ENCODE results near the gene STT3B.

The STT3B gene

GRCh38 chr3:31530960-31531335 is 1.8 kb upstream of the STT3B start:
- no peak overlapping the region for H3K27ac ChIP-seq (ENCODE audit: low read depth, low read length)
- H3K79me1 ChIP-seq (ENCODE audit: low read length), result peaks cover 2% of the 10 kb centered on the region
- DNase-seq, result no peak
- no peak overlapping the region for H3K4ac ChIP-seq (ENCODE audit: low read depth, low read length)
- no peaks in the 10 kb centered on the region for H3K36me3 ChIP-seq (ENCODE audit: control insufficient read depth, insufficient read depth, low read length)
- H3K9ac ChIP-seq (ENCODE audit: low read length), result peak overlapping the region; percentile 41
- peaks cover 24% of the 10 kb centered on the region for H3K79me2 ChIP-seq (ENCODE audit: control insufficient read depth, insufficient read depth, low read length)
- no peak overlapping the region for H2BK5ac ChIP-seq (ENCODE audit: low read length)
- no CpG with 5 or more reads among the region's 4 CpGs for WGBS (ENCODE audit: extremely low coverage, insufficient coverage, low lambda C conversion rate)
- no peak overlapping the region for H4K5ac ChIP-seq (ENCODE audit: low read length)
- H3K56ac ChIP-seq (ENCODE audit: low read length), result no peak overlapping the region
- no peaks in the 10 kb centered on the region for H3K4me1 ChIP-seq (ENCODE audit: control insufficient read depth, low read depth, low read length)
- no peak overlapping the region for H3K23ac ChIP-seq (ENCODE audit: low read length)
- H3K18ac ChIP-seq (ENCODE audit: low read length), result no peak overlapping the region
- no peak overlapping the region for H3K4me3 ChIP-seq (ENCODE audit: low read length)
- no peak overlapping the region for H2BK120ac ChIP-seq (ENCODE audit: low read depth, low read length)
- H3K4me2 ChIP-seq (ENCODE audit: low read length), result no peak overlapping the region
- H3K27me3 ChIP-seq (ENCODE audit: insufficient read depth, low read length, poor library complexity), result no peaks in the 10 kb centered on the region
- H2AK5ac ChIP-seq (ENCODE audit: low read length), result no peak overlapping the region
- H4K8ac ChIP-seq (ENCODE audit: low read depth, low read length), result no peak overlapping the region
- H2BK15ac ChIP-seq (replicated peaks; ENCODE audit: low read depth), result no peak overlapping the region

- Histone ChIP-seq H3K4me2 (ENCODE audit: low read length) (peak overlapping the region; percentile 75), H3K4ac (ENCODE audit: low read depth, low read length) (peak overlapping the region; percentile 93), H4K5ac (ENCODE audit: low read length) (peak overlapping the region; percentile 9), H2BK5ac (ENCODE audit: low read length) (peak overlapping the region; percentile 90), H3K79me1 (ENCODE audit: low read length) (peaks cover 2% of the 10 kb centered on the region), H2BK120ac (ENCODE audit: low read depth, low read length) (no peak overlapping the region), H3K9ac (ENCODE audit: low read length) (peak overlapping the region; percentile 78), H3K18ac (ENCODE audit: low read length) (peak overlapping the region; percentile 91), H3K56ac (ENCODE audit: low read length) (peak overlapping the region; percentile 99), H3K79me2 (ENCODE audit: control insufficient read depth, insufficient read depth, low read length) (peaks cover 29% of the 10 kb centered on the region), H4K8ac (ENCODE audit: low read depth, low read length) (no peak overlapping the region), H3K36me3 (ENCODE audit: control insufficient read depth, insufficient read depth, low read length) (no peaks in the 10 kb centered on the region), H3K27ac (ENCODE audit: low read depth, low read length) (peak overlapping the region; percentile 97), H2BK15ac (replicated peaks; ENCODE audit: low read depth) (no peak overlapping the region), H2AK5ac (ENCODE audit: low read length) (no peak overlapping the region), H3K23ac (ENCODE audit: low read length) (peak overlapping the region; percentile 90), H3K4me3 (ENCODE audit: low read length) (peak overlapping the region; percentile 86), H3K4me1 (ENCODE audit: control insufficient read depth, low read depth, low read length) (no peaks in the 10 kb centered on the region), H3K27me3 (ENCODE audit: insufficient read depth, low read length, poor library complexity) (no peaks in the 10 kb centered on the region)
- WGBS (ENCODE audit: extremely low coverage, insufficient coverage, low lambda C conversion rate), result no CpG with 5 or more reads among the region's 31 CpGs
- no peak for DNase-seq
These were observed 1.2 kb upstream of the STT3B start for GRCh38 chr3:31531452-31531991.

DNA sequence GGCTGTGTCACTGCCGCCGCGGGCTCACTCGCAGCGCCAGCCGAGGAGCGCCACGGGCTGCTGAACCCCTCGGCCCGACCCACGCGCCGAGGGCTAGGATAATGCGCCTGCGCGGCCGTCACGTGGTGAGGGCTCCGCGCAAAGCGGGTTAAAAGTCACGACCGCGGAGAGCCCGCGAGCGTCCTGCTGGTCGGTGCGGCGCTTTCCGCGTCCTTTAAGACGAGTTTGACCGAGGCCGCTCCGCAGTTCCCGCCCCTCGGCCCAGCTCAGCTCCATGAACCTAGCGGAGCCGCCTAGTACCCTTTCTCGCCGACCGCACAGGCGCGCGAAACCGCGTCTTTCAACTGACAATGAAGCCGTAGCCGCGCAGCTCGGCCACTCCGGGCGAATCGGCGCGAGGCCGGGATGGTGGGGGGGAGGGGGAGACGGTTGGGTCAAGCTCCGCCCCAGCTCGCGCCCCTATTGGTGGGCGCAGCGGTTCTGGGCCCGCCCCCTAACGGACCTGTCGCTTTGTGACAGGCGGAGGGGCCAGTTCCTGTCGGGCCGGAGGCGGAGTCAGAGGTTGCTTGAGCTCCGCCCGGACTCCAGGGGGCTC is 636 bp upstream of the STT3B start:
- Histone ChIP-seq H3K79me2 (ENCODE audit: control insufficient read depth, insufficient read depth, low read length) (peaks cover 34% of the 10 kb centered on the region), H2AK5ac (ENCODE audit: low read length) (no peak overlapping the region), H3K9ac (ENCODE audit: low read length) (peak overlapping the region; percentile 78), H3K27me3 (ENCODE audit: insufficient read depth, low read length, poor library complexity) (no peaks in the 10 kb centered on the region), H3K27ac (ENCODE audit: low read depth, low read length) (peak overlapping the region; percentile 98), H4K8ac (ENCODE audit: low read depth, low read length) (no peak overlapping the region), H3K4me2 (ENCODE audit: low read length) (peak overlapping the region; percentile 75), H3K4ac (ENCODE audit: low read depth, low read length) (peak overlapping the region; percentile 93), H3K23ac (ENCODE audit: low read length) (peak overlapping the region; percentile 90), H3K56ac (ENCODE audit: low read length) (peak overlapping the region; percentile 99), H2BK5ac (ENCODE audit: low read length) (peak overlapping the region; percentile 90), H3K4me3 (ENCODE audit: low read length) (peak overlapping the region; percentile 86), H3K79me1 (ENCODE audit: low read length) (peaks cover 2% of the 10 kb centered on the region), H3K18ac (ENCODE audit: low read length) (peak overlapping the region; percentile 91), H2BK15ac (replicated peaks; ENCODE audit: low read depth) (no peak overlapping the region), H2BK120ac (ENCODE audit: low read depth, low read length) (no peak overlapping the region), H4K5ac (ENCODE audit: low read length) (no peak overlapping the region), H3K4me1 (ENCODE audit: control insufficient read depth, low read depth, low read length) (peaks cover 3% of the 10 kb centered on the region), H3K36me3 (ENCODE audit: control insufficient read depth, insufficient read depth, low read length) (no peaks in the 10 kb centered on the region)
- no CpG with 5 or more reads among the region's 73 CpGs for WGBS (ENCODE audit: extremely low coverage, insufficient coverage, low lambda C conversion rate)
- DNase-seq, result peak; percentile 99

DNA sequence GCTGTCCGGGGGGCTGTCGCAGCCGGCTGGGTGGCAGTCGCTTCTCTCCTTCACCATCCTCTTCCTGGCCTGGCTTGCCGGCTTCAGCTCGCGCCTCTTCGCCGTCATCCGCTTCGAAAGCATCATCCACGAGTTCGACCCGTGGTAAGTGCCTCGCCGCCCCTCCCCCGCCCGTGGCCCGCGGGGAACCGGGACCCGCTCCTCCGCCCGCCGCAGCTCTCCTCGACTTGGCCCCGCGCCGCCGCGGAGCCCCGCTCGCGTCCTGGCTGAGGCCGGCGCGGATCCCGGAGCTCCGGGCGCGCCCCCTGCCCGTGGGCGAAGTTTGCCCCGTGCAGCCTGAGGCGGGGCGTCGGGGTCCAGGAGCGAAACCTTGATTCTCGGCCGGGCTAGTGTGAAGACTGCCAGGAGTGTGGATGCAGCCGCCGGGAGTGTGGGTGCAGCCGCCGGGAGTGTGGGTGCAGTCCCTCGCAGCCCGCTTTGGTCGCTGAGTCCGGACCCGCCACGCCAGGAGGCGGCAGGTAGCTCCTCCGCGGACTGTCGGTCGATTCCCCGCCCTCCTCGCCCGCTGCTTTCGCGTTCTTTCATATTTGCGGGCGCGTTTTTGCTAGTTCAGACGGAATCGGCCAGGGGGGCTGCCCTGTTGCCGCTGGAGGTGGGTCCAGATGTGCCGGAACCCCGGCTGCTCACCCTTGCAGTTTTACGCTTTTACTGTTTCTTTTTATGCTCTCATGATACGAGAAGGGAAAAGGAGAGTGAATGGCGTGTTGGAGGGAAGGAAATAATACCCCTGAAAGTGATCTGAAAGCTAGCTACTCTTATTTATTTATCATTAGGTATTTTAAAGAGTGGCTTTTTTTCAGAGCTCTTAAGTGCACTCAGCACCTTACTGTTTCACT is 692 bp downstream of the STT3B start:
- peak overlapping the region; percentile 81 for H3K18ac ChIP-seq (ENCODE audit: low read length)
- H2BK5ac ChIP-seq (ENCODE audit: low read length), result peak overlapping the region; percentile 80
- H2BK15ac ChIP-seq (replicated peaks; ENCODE audit: low read depth), result no peak overlapping the region
- H3K27ac ChIP-seq (ENCODE audit: low read depth, low read length), result peak overlapping the region; percentile 98
- no CpG with 5 or more reads among the region's 81 CpGs for WGBS (ENCODE audit: extremely low coverage, insufficient coverage, low lambda C conversion rate)
- H3K4me2 ChIP-seq (ENCODE audit: low read length), result peak overlapping the region; percentile 95
- peak overlapping the region; percentile 81 for H3K23ac ChIP-seq (ENCODE audit: low read length)
- no peak overlapping the region for H4K5ac ChIP-seq (ENCODE audit: low read length)
- DNase-seq, result peak; percentile 47
- no peak overlapping the region for H2AK5ac ChIP-seq (ENCODE audit: low read length)
- H3K79me1 ChIP-seq (ENCODE audit: low read length), result peaks cover 2% of the 10 kb centered on the region
- peaks cover 44% of the 10 kb centered on the region for H3K79me2 ChIP-seq (ENCODE audit: control insufficient read depth, insufficient read depth, low read length)
- H3K4me1 ChIP-seq (ENCODE audit: control insufficient read depth, low read depth, low read length), result peaks cover 7% of the 10 kb centered on the region
- peak overlapping the region; percentile 94 for H3K56ac ChIP-seq (ENCODE audit: low read length)
- peak overlapping the region; percentile 89 for H3K4ac ChIP-seq (ENCODE audit: low read depth, low read length)
- H3K36me3 ChIP-seq (ENCODE audit: control insufficient read depth, insufficient read depth, low read length), result no peaks in the 10 kb centered on the region
- peak overlapping the region; percentile 98 for H3K4me3 ChIP-seq (ENCODE audit: low read length)
- no peak overlapping the region for H2BK120ac ChIP-seq (ENCODE audit: low read depth, low read length)
- H4K8ac ChIP-seq (ENCODE audit: low read depth, low read length), result no peak overlapping the region
- no peaks in the 10 kb centered on the region for H3K27me3 ChIP-seq (ENCODE audit: insufficient read depth, low read length, poor library complexity)
- H3K9ac ChIP-seq (ENCODE audit: low read length), result peak overlapping the region; percentile 95

- no peaks in the 10 kb centered on the region for H3K36me3 ChIP-seq (ENCODE audit: control insufficient read depth, insufficient read depth, low read length)
- H3K27ac ChIP-seq (ENCODE audit: low read depth, low read length), result no peak overlapping the region
- H2BK15ac ChIP-seq (replicated peaks; ENCODE audit: low read depth), result no peak overlapping the region
- H3K9ac ChIP-seq (ENCODE audit: low read length), result peak overlapping the region; percentile 95
- peaks cover 51% of the 10 kb centered on the region for H3K79me2 ChIP-seq (ENCODE audit: control insufficient read depth, insufficient read depth, low read length)
- H3K56ac ChIP-seq (ENCODE audit: low read length), result peak overlapping the region; percentile 94
- peak overlapping the region; percentile 95 for H3K4me2 ChIP-seq (ENCODE audit: low read length)
- H3K18ac ChIP-seq (ENCODE audit: low read length), result no peak overlapping the region
- peak overlapping the region; percentile 81 for H3K23ac ChIP-seq (ENCODE audit: low read length)
- peak overlapping the region; percentile 98 for H3K4me3 ChIP-seq (ENCODE audit: low read length)
- H2BK120ac ChIP-seq (ENCODE audit: low read depth, low read length), result no peak overlapping the region
- DNase-seq, result no peak
- H2BK5ac ChIP-seq (ENCODE audit: low read length), result no peak overlapping the region
- H3K4ac ChIP-seq (ENCODE audit: low read depth, low read length), result no peak overlapping the region
- H4K5ac ChIP-seq (ENCODE audit: low read length), result no peak overlapping the region
- no CpG with 5 or more reads among the region's 5 CpGs for WGBS (ENCODE audit: extremely low coverage, insufficient coverage, low lambda C conversion rate)
- no peaks in the 10 kb centered on the region for H3K27me3 ChIP-seq (ENCODE audit: insufficient read depth, low read length, poor library complexity)
- H3K79me1 ChIP-seq (ENCODE audit: low read length), result peaks cover 2% of the 10 kb centered on the region
- H4K8ac ChIP-seq (ENCODE audit: low read depth, low read length), result no peak overlapping the region
- peaks cover 7% of the 10 kb centered on the region for H3K4me1 ChIP-seq (ENCODE audit: control insufficient read depth, low read depth, low read length)
- H2AK5ac ChIP-seq (ENCODE audit: low read length), result no peak overlapping the region
These were observed 1.3 kb downstream of the STT3B start for GRCh38 chr3:31534065-31534425.

All from mesendoderm (in vitro differentiated cells).